ENCODE data around the gene NHERF1.

DNA sequence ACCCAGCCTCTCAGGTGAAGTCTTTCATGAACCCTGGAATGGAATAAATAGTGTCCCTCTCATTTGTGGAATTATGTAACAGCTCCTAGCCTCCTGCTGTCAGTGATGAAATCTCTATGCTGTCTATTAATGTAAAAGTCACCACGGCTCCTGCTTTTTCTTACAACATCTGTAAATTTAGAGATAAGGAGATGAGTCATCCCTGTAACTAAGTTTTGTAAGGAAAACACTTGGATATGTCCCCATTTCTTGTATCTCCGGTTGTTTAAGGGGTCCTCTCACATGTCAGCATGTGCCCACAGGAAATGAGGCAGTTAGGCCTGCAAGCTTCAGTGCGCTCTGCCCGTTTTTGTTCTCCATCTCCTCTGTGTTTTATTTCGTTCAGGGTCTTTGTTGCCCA is 30.5 kb downstream of the NHERF1 start:
- TF ChIP-seq, protein P1, sequence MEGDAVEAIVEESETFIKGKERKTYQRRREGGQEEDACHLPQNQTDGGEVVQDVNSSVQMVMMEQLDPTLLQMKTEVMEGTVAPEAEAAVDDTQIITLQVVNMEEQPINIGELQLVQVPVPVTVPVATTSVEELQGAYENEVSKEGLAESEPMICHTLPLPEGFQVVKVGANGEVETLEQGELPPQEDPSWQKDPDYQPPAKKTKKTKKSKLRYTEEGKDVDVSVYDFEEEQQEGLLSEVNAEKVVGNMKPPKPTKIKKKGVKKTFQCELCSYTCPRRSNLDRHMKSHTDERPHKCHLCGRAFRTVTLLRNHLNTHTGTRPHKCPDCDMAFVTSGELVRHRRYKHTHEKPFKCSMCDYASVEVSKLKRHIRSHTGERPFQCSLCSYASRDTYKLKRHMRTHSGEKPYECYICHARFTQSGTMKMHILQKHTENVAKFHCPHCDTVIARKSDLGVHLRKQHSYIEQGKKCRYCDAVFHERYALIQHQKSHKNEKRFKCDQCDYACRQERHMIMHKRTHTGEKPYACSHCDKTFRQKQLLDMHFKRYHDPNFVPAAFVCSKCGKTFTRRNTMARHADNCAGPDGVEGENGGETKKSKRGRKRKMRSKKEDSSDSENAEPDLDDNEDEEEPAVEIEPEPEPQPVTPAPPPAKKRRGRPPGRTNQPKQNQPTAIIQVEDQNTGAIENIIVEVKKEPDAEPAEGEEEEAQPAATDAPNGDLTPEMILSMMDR (IDR thresholded peaks at IDR 0.05; ENCODE audit: borderline replicate concordance, extremely low read depth, low read length, poor library complexity, severe bottlenecking), result no peak
- no peak for TF ChIP-seq EZH2 (IDR thresholded peaks at IDR 0.05; ENCODE audit: borderline replicate concordance, low read depth, low read length, severe bottlenecking)
